Suppressor macrophage treated with lipopolysaccharide for 4 hours (primary cell): ENCODE measurements around the gene GIPC3.
A peak's percentile ranks its signal among the peaks of the same experiment; 100 is the strongest.

Source experiments
- DNase-seq: peaks from one replicate; pipeline ENCODE4 v3.0.0-alpha.2; 2020

Gene GIPC3, protein sequence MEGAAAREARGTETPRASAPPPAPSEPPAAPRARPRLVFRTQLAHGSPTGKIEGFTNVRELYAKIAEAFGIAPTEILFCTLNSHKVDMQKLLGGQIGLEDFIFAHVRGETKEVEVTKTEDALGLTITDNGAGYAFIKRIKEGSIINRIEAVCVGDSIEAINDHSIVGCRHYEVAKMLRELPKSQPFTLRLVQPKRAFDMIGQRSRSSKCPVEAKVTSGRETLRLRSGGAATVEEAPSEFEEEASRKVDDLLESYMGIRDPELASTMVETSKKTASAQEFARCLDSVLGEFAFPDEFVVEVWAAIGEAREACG

DNA sequence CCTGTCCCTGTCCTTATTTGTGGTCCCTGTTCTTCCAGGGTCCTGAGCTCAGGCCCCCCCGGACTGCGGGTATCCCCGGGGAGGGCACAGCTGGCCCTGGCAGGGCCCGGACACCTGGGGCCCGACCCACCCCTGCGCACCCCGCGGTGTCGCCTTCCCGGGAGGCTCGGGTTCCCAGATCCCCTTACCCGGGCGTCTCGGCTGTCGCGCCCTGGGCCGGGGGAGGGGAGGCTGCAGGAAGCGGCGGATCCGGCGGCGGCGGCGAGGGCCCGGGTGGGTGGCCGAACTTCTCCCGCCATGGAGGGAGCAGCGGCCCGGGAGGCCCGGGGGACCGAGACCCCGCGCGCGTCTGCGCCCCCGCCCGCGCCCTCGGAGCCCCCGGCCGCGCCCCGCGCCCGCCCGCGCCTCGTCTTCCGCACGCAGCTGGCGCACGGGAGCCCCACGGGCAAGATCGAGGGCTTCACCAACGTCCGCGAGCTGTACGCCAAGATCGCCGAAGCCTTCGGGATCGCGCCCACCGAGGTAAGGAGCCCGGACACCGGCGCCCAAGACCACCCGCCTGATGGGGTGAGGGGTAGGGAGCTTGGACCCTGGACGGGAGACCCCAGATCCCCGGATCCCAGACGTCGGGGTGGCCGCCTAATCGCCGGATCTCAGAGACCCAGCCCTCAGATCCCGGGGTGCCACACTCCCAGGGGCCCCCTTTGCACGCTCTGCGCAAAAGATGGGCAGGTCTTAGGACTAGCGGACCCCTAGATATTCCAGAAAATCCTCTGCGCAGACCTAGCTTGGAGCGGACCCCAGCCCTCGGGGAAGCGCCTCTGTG lies at the start of gene GIPC3:
GIPC3 (plus strand) TSS at position 178 of the 826 bp plus-strand sequence; CDS start at position 298, 120 bp downstream.
- no peak for DNase-seq

DNA sequence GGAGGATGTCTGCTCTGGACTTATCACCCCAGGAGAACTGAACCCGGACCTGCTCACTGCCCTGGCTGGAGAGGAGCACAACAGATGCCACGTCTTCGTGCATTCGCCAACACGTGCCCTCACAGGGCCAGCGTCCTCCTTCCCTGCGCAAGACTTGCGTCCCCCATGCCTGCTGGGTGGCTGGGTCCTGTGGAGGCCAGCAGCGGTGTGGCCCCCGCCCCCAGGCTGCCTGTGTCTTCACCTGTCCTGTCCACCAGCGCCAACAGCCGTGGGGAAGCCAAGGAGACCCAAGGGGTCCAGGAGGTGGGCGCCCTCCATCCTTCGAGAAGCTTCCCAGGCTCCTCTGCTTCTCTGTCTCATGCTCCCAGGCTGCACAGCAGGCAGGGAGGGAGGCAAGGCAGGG lies 49.7 kb upstream of the GIPC3 start:
- DNase-seq = no peak

DNA sequence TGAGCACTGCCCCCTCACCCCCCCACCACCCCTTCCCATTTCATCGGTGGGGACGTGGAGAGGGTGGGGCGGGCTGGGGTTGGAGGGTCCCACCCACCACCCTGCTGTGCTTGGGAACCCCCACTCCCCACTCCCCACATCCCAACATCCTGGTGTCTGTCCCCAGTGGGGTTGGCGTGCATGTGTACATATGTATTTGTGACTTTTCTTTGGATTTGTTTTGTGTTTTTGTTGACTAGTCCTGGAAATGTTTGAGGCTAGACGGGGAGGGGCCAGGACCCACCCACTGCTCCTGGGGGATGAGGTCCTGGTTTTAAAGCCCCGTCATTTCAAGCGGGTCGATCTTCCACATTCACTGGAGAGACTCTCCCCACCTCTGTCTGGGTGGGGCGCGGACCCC lies 49.3 kb upstream of the GIPC3 start:
- no peak for DNase-seq

DNA sequence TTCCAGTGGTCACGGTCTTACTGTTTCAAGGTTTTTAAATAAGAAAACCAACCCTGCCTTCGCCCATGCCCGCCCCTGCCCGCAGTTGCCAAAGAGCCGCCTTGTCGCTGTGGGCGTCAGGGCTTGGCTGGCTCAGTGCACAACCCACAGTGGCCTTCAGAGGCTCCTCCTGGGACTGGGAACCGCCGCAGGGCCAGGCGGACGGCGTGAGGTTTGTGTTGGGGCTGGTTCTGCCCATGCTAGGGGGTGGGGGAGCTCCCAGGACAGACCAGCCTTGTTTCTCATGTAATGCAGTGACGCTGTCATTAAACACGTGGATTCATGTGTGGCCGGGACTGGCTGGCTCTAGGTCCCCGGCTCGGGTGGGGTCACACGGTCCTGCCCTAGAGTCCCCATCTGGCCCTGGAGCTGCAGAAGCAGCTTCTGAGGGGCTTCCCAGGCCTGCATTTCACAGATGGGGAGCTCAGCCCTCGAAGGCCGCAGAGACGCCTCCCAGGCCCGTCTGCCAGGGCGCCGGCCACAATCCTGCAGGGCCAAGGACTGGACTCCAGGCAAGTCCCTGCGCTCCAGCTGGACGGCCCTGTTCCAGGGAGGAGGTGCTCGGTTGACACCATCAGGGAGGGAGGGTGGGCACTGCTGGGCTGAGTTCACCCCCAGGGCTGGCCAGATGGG lies 48.7 kb upstream of the GIPC3 start:
- DNase-seq = no peak

DNA sequence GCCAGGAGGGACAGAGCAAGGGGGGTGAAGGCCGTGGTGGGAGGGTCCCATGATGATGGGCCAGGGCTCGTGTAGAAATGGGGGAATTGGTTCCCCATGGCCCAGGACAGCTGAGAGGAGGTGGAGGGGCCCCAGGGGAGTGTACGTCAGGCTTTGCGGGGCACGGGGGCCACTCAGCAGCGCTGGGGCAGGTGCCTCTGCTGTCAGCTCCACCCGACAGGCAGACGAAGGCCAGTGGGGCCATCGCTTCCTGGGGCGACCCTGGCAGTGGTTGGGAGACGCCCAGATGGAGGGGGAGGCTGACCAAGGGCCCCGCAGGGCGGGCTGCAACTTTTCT lies 48.2 kb upstream of the GIPC3 start:
- DNase-seq = no peak

DNA sequence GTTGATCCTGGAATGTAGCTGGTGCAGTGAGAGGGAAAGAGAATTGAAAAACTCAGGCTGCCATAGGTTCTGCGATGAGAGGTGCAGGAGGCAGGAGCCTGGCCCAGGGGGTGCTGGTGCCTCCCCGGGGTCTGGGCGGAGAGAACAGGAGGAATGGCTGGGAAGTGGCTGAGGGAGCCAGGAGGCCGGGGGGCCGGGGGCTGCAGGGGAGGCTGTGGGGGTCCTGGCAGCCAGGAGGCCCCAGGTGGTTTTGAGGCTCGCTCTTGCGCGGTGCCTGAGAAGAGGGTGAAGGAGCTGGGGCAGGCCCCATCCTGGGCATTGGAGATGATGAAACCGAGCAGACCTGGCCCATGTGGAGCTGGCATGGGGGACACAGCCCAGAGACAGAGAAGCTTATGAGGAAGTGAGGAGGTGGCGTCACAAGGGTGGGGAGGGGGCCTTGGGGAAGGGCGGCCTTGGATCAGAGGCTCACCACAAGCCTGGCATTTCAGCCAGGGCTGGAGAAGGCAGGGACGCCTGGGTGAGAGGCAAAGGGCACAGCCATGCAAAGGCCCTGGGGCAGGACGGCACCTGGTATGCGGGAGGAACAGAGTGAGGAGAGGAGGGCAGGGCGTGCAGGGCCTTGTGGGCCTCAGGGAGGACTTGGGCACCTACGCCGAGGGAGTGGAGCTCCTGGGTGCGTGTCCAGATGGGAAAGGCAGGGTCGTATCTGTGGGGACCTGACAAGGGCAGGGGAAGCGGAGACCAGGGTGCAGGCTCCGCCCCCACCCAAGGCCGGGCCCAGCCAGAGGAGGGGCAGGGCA lies 47.6 kb upstream of the GIPC3 start:
- DNase-seq = no peak

DNA sequence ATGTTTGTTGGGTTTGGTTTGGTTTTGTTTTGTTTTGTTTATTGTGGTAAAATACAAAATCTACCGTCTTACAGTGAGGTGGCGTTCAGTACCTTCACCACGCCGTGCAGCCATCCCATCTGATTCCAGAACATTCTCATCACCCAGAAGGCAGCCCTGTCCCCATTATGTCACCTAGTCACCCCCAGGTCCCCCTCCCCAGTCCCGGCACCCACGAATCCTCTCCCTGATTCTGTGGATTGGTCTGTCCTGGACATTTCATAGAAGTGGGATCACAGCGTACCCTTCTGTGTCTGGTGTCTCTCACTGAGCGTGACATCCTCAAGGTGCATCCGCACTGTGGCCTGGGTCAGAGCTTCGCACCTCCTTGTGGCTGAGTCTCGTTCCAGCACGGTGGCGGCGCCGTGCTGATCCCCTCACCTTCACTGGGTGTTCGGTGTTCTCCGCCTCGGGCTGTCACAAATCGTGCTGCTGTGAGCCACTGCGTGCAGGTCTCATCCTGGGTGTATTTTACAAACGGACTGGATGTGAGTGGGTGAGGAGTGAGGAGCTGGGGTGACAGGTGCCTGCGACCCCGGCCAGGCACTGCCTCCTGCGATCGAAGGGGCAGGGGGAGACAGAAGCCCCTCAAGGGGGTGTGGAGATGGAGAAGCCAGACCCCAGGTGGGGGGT lies 46.9 kb upstream of the GIPC3 start:
- no peak for DNase-seq

DNA sequence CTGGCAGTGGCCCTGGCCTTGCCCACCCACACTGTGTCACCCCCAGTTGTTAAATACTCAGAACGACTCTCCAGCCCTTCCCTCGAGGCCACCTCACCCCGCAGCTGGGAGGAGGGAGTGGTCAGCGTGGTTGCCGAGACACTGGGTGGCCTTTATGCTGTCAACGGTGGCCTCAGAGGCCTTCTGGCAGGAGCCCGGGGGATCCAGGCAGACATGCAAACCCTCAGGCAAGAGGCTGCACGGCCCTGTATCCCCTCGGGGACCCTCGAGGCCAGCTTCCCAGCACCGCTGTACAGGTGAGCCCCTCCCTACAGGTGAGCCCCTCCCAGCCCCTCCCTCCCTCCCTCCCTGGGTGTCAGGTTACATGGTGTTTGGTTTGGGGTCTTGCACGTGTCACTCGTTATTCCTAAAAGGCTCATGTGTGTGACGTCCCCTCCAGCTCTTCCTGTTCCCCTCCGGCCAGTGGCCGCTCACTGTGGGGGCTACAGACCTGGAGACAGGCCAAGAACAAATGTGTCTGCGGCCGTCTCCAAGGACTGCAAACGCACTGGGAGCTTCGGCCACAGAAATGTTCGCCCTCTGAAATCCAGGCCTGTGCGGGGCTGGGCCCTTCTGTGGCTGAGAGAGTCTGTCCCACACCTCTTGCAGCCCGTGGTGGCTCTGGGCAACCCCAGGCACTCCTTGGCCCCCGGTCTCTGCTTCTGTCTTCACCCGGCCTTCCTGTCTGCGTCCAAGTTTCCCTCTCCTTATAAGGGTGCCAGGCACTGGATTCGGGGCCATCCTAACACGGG lies 46.1 kb upstream of the GIPC3 start, which contains the start of gene TEKTIP1:
TEKTIP1 (plus strand) TSS at position 210 of the 791 bp plus-strand sequence; CDS start at position 214, 4 bp downstream.
- no peak for DNase-seq

DNA sequence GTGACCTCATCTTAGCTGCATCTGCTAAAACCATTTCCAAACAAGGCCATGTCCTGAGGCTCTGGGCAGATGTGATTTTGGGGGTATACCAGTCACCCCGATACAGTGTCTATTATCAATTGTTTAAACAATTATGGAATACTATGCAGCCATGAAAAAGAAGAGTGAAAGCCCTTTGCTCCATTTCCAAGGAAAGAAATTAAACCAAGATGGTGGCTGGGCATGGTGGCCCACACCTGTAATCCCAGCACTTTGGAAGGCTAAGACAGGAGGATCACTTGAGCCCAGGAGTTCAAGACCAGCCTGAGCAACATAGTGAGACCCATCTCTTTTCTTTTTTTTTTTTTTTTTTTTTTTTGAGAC lies 45.5 kb upstream of the GIPC3 start:
- DNase-seq = no peak

DNA sequence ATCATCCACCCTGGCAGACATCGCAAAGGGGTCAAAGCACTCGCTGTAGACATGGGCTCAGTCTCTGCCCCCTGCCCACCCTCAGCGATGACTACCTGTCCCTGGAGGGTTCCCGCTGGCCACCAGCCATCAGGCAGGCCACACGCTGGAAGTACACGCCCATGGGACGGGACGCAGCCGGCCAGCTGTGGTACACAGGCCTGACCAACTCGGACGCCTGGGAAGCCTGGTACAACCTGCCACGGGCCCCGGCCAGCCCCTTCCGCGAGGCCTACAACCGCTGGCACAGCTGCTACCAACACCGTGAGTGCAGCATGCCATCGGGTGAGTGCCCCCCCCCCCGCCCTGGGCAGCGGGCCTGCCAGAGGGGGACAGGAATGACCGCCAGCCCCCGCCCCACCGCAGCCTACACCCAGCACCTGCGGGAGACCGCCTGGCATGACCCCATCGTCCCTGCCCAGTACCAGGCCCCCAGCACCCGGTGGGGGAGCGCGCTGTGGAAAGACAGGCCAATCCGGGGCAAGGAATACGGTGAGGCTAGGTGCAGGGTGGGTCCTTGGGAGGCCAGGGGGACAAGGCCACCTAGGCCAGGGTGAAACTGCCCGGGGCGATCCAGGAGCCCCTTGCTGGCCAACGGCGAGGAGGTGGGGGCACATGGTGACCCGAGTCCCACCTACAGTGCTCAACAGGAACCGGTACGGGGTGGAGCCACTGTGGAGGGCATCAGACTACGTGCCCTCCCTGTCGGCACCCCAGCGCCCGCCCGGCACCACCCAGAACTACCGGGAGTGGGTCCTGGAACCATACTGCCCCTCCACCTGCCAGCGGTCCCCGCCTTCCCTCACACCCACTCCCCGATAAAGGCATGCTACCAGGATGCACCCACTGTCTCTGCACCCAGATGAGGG lies 41.9 kb upstream of the GIPC3 start:
- no peak for DNase-seq

DNA sequence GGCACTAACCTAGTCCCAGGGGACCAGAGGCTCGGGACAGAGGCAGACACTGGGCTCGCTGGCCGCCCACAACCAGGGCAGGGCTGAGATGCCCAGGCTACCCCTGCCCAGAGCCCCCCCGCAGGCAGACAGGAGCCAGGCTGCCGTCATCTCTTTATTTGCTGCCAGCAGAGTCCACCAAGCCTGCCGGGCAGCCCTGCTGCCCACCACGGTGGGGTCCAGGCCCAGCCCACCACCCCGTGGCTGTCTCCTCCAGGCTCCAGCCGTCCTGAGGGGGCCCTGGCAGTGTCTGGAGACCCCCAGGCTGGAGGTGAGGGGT lies 41.3 kb upstream of the GIPC3 start:
- DNase-seq = no peak

DNA sequence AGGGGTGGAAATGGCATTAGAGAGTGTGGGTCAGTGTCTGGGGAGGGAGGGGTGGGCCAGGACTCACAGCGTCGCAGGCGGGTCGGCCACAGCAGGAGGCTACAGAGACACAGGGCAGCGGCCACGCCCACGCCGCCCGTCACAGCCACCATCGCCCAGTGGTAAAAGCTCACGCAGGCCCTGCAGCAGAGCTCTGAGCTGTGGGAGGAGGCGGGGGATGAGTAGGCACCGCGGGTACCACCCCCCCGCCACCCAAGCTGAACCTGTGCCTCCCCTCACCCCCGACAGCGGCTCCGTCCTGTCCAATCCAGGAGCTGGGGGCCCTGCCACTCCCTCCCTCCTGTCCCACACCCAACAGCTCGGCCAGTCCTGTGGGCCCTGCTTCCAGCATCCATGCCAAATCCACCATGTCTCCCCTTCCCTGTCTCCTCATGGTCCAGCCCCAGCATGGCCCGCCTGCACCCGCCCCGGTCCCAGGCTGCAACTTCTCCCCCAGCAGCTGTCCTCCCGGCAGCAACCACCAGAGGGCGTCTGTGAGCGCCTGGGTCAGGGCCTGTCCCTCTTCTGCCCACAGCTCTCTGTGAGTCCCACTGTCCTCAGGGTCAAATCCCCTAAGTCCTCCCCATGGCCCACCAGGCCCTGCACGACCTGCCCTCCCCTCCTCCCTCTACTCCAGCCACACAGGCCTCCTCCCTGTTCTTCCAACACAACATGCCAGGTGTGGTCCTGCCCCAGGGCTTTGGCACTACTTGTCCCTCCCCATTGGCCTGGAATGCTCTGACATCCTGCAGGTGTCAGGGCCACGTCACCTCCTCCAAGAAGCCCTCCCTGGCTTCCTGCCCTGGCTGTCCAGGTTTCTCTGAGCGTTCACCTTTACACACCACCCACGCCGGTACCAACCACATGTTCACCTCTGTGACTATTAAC lies 40.3 kb upstream of the GIPC3 start:
- peak; percentile 80 for DNase-seq

DNA sequence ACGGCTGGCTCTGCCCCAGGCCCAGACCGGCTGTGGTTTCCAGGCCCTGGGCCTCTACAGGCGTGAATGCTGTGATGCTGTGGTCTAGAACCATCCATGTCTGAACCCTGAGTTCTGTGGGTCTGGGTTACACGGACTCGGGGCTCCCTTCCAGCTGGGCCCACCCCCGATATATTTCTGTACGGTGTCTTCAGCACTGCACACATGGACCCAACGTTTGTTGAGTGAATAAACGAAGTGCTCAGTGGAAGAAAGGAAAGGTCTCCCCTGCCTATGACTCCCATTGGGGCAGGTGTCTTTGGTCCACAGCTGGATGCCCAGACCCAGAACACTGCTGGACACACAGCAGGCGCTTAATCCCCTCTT lies 39.6 kb upstream of the GIPC3 start:
- no peak for DNase-seq

DNA sequence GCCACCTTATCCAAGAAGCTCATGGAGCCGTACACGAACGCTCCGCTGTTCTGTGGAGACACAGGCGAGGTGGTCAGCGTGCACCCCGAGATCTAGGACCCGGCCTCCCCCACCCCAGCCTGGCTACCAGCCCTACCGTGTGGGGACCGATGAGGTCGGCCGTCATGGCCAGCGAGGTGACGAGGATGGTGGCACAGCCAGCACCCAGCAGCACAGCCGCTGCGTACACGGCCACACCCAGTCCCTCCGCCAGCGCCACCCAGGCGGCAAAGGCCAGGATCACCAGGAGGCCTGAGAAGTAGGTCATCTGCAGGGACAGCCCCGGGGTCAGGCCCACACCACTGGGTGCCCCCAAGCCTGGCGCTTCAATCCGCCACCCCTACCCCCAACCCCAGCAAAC lies 39.2 kb upstream of the GIPC3 start:
- no peak for DNase-seq

DNA sequence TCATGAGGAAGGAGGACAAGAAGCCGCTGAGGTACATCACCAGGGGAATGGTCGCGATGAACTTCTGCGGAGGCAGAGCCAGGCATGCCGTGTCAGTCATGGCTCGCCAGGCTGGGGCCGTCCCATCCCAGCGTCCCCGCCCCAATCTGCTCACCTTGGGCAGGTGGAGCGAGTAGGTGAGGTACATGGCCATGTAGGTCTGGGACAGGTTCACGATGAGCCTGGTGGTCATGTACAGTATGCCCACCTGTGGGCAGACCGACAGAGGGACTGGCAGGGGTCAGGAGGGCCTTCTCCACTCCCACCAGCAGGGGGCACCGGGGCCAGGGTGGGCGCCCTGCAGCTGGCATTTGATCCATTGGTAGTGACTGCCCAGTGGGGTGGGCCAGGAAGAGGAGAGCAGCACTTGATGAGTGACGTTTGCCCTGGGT lies 38.0 kb upstream of the GIPC3 start:
- no peak for DNase-seq

DNA sequence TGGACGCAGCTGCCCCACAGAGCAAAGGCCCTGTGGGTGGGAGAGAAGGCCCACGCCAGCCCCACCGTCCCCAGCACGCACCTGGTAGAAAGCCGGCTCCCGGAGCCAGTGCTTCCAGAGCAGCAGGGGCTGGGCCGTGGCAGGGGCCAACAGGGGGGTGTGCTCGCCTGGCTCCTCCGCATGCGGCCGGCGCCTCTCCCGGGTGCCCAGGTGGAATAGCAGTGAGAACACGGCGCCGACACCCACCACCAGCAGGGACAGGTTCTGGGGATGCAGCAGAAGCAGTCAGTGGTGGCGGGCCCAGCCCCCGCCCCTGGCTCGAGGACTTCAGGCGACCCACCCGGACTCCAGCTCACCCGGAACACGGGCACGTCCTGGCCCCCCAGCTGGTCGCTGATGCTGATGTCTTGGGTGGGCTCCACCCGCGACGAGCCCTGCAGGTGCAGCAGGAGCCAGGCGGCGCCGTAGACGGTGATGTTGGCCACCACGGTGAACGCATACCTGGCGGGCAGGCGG lies 37.5 kb upstream of the GIPC3 start:
- no peak for DNase-seq

DNA sequence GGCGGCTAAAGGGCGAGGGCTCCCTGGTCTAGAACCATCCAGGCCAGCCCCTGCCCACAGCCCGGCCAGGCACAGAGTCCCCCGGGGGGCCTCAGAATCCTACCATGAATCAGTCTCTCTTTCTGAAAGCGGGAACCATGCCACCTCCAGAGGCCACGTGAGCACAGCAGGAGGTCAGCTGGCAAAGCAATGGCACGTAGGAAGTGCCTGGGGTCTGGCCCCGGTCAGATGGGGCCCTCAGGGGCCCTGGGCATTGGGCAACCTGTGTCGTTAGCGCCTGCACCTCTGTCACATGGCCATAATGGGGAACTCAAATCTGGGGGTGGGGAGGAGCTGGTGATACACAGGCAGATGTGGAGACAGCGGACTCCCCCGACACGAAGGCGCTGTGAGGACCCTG lies 36.7 kb upstream of the GIPC3 start:
- peak; percentile 76 for DNase-seq

DNA sequence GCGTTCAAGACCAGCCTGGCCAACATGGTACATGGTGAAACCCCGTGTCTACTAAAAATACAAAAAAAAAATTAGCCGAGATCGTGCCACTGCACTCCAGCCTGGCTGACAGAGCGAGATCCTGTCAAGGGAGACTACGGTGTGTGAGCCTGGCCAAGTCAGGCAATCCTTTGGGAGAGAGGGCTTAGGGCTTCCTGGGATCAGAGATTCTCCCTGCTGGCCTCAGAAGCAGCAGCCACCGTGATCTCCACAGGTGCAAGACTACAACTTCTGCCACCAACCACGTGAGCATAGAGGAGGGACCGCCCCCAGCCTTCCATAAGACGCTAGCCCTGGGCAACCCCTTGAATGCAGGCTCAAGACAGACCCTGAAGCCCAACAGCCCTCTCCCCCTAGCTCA lies 35.5 kb upstream of the GIPC3 start:
- DNase-seq = no peak
